A549 (cell line): ENCODE results near the gene ZKSCAN7. TPM values are rescaled to one million over a fixed set of nuclear protein-coding genes. Genes with fewer than 3 reads are reported as not detected.

Source experiments
- ATAC-seq, 2 experiments: fragments of 200-7000 bp in 1 of 2; fragments of >200 bp in 1 of 2; cut with Nextera tagmentation in 1 of 2; cut with Tn5 transposase in 1 of 2; 3 replicates each; pipeline versions ENCODE4 v1.8.0 to v1.9.1; 2018 to 2020; ENCODE audit warnings: mild to moderate bottlenecking in 1 of 2, moderate library complexity in 1 of 2
- CTCF ChIA-PET: fragments of 300-600 bp; sonication (Branson Sonifier 250); formaldehyde crosslinking; extraction: SDS; loops from one replicate; lab custom pipeline; 2021; ENCODE audit warnings: antibody characterized with exemption, inconsistent platforms; lab: Yijun Ruan, JAX
- POLR2A ChIA-PET: fragments of 350-600 bp; formaldehyde crosslinking; extraction: SDS; loops from one replicate; lab custom pipeline; 2021; ENCODE audit warnings: antibody characterized with exemption, inconsistent platforms; lab: Yijun Ruan, JAX
- DNase-seq, 2 experiments: peaks; one replicate each; pipeline versions ENCODE4 v3.0.0 to v3.0.0-alpha.2; 2011 to 2016; ENCODE audit warnings: low read depth in 1 of 2, low spot score in 1 of 2
- FAIRE-seq: peaks from 2 replicates; lab custom pipeline; 2011; peaks lifted over from hg19 to GRCh38; lab: Jason Lieb, UNC
- H3K27ac ChIP-seq, 2 experiments: fragments of >200 bp; sonication (Bioruptor Twin); formaldehyde crosslinking; 3 replicates each; pipeline ENCODE4 v1.5.1; 2016 to 2017
- H3K4me1 ChIP-seq: fragments of >200 bp; sonication (Bioruptor Twin); formaldehyde crosslinking; 3 replicates; pipeline ENCODE4 v1.6.1; 2016
- H3K4me2 ChIP-seq: fragments of >200 bp; sonication (Bioruptor Twin); formaldehyde crosslinking; 3 replicates; pipeline ENCODE4 v1.6.1; 2016
- H3K4me3 ChIP-seq: fragments of >200 bp; sonication (Bioruptor Twin); formaldehyde crosslinking; 3 replicates; pipeline ENCODE4 v1.5.1; 2016
- H3K9me3 ChIP-seq: fragments of >200 bp; sonication (Bioruptor Twin); formaldehyde crosslinking; 3 replicates; pipeline ENCODE4 v1.6.1; 2016
- BHLHE40 ChIP-seq: IDR thresholded peaks from 2 replicates; pipeline ENCODE4 v1.6.1; 2012; ENCODE audit warnings: low read depth, low read length, inconsistent platforms
- CHD2 ChIP-seq: fragments of 150-350 bp; IDR thresholded peaks from 2 replicates; pipeline ENCODE4 v1.6.1; 2014; ENCODE audit warnings: low read length; ENCODE audit not compliant: partially characterized antibody
- EHMT2 ChIP-seq: fragments of 200-600 bp; sonication (generic); IDR thresholded peaks from 2 replicates; pipeline ENCODE4 v1.6.1; 2016; ENCODE audit warnings: antibody characterized with exemption, low read depth, mild to moderate bottlenecking, moderate library complexity
- FOSB ChIP-seq: fragments of 250-450 bp; sonication (Bioruptor Pico); IDR thresholded peaks from 2 replicates; pipeline ENCODE4 v1.5.0; 2020; ENCODE audit warnings: mild to moderate bottlenecking, moderate library complexity
- HOXB13 ChIP-seq: fragments of 250-450 bp; sonication (Bioruptor Pico); IDR thresholded peaks from 2 replicates; pipeline ENCODE4 v1.5.0; 2020; ENCODE audit warnings: low read depth, mild to moderate bottlenecking, moderate library complexity
- JUN ChIP-seq, 2 experiments: fragments of >200 bp; sonication (Bioruptor Twin); formaldehyde crosslinking; IDR thresholded peaks; 2 replicates in 1 of 2; 3 replicates in 1 of 2; pipeline ENCODE4 v1.6.1; 2016 to 2017
- JUNB ChIP-seq: fragments of >200 bp; sonication (Bioruptor Twin); formaldehyde crosslinking; IDR thresholded peaks from 2 replicates; pipeline ENCODE4 v1.6.1; 2016
- MAZ ChIP-seq: fragments of 150-350 bp; IDR thresholded peaks from 2 replicates; pipeline ENCODE4 v1.6.1; 2014; ENCODE audit warnings: antibody characterized with exemption, low read depth, low read length, borderline replicate concordance
- NPAS2 ChIP-seq: fragments of 250-450 bp; sonication (Bioruptor Pico); IDR thresholded peaks from 2 replicates; pipeline ENCODE4 v1.8.0; 2022; ENCODE audit warnings: mild to moderate bottlenecking, moderate library complexity, borderline replicate concordance
- RAD21 ChIP-seq, 2 experiments: fragments of >200 bp in 1 of 2; sonication (Bioruptor Twin) in 1 of 2; formaldehyde crosslinking in 1 of 2; IDR thresholded peaks in 1 of 2; conservative IDR thresholded peaks in 1 of 2; 2 replicates in 1 of 2; 3 replicates in 1 of 2; pipeline ENCODE4 v1.6.1; 2012 to 2018; ENCODE audit warnings: inconsistent platforms in 1 of 2
- RFX5 ChIP-seq: fragments of 450-650 bp; IDR thresholded peaks from 2 replicates; pipeline ENCODE4 v1.7.1; 2014; ENCODE audit warnings: antibody characterized with exemption, mild to moderate bottlenecking, moderate library complexity
- SMC3 ChIP-seq: fragments of >200 bp; sonication (Bioruptor Twin); formaldehyde crosslinking; IDR thresholded peaks from 3 replicates; pipeline ENCODE4 v1.6.1; 2018; ENCODE audit warnings: inconsistent platforms
- ZC3H11A ChIP-seq: fragments of 450-650 bp; IDR thresholded peaks from 2 replicates; pipeline ENCODE4 v1.6.1; 2014; ENCODE audit warnings: antibody characterized with exemption, mild to moderate bottlenecking
- WGBS: methylation state at CpG from one replicate; pipeline ENCODE4 v1.1.6; 2017; ENCODE audit errors: missing lambda C conversion rate; 5-methylcytosine and 5-hydroxymethylcytosine counted together
- polyA plus RNA-seq, 4 experiments: library from polyadenylated mRNA; depleted of rRNA in 3 of 4; stranded (reverse); fragments of >200 nt; fragmentation: RNase III in 1 of 4; extraction: RNeasy Plus Mini Kit Qiagen cat#74134 plus additional on column Dnase treatment in 1 of 4; gene quantifications; 2 replicates in 3 of 4; 3 replicates in 1 of 4; pipeline ENCODE4 v1.2.3, GENCODE V29; 2011 to 2017
- TF ChIP-seq, protein P1 (sequence below): IDR thresholded peaks from 2 replicates; pipeline ENCODE4 v1.6.1; 2012; ENCODE audit warnings: low read depth, borderline replicate concordance
- TF ChIP-seq, protein P2 (sequence below): fragments of >200 bp; sonication (Bioruptor Twin); formaldehyde crosslinking; IDR thresholded peaks from 3 replicates; pipeline ENCODE4 v1.5.1; 2016

ZKSCAN7 gene
- polyA plus RNA-seq, 2 of the 4 experiments (the other 2 are of a cell fraction), result not detected

DNA sequence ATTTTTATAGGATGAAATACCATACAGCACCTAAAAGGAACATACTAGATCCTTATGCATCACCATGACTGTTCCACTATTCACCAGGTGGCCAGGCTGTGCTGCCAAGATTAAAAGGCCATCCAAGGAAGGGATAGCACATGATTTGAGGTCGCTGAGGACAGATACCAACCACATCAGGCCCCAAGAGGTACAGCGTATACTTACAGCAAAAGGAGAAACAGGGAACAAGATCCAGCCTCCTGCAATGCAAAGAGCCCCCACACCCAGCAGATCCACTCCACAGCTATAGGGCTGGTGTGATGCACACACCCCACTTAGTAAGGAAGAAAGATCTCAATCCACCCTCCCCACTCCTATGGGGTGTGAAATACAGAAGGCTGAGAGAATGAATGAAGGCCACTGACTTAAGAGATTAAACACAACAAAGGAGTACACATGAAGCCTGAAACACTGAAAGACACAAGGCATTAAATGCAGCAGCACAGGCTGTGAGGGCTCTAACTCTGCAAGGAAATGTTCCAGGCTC, 45.5 kb upstream of the ZKSCAN7 start:
- DNase-seq (peak in 1 of 2 experiments; percentile 3), ATAC-seq (peak; percentile 21 to 49; a peak in 4 of 6 replicates), FAIRE-seq (no peak)
- ChIA-PET POLR2A (no interaction called here), CTCF (no interaction called here)
- H3K27ac ChIP-seq, result peak overlapping the region in 1 of 2 experiments; percentile 98; a peak in 2 of 6 replicates
- peaks cover 26% of the 10 kb centered on the region; the same call in 2 of the 3 replicates for H3K9me3 ChIP-seq
- H3K4me3 ChIP-seq, result peak overlapping the region; percentile 95
- TF ChIP-seq FOSB (CRISPR knock-in tag) (no peak), SMC3 (no peak), MAZ (no peak), RFX5 (no peak), NPAS2 (no peak)
- 53% methylated on average over 2 of the region's 2 CpGs for WGBS
- 0 out of 3 replicates have a peak, but pooled peaks cover 3% of the 10 kb centered on the region for H3K4me1 ChIP-seq
- peak overlapping the region; percentile 70 for H3K4me2 ChIP-seq

DNA sequence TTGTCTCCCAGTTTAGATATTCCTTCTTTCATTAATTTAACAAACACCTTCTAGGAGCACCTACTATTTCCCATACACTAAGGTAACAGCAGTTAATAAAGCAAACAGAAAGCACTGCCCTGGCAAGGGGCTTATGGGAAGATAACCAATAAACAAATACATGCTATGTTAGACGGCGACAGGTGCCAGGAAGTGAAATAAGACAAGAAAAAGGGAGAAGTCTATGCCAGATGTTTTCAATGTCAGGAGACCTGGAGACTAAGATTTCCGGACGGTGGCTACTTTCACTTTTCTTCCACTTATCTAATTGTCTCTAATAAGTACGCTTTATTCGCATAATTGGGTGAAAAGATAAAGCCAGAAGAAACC, 45.0 kb upstream of the ZKSCAN7 start:
- CTCF ChIA-PET, result no interaction called here
- TF ChIP-seq ZC3H11A, result no peak
- Histone ChIP-seq H3K4me3 (peak overlapping the region; percentile 95), H3K4me1 (0 out of 3 replicates have a peak, but pooled peaks cover 3% of the 10 kb centered on the region), H3K27ac (peak overlapping the region; percentile 90 to 98), H3K4me2 (peak overlapping the region; percentile 70), H3K9me3 (peaks cover 26% of the 10 kb centered on the region; the same call in 2 of the 3 replicates)
- peak in 1 of 2 experiments; percentile 28; a peak in 3 of 6 replicates for ATAC-seq
- WGBS, result 0% methylated on average over 6 of the region's 6 CpGs
- FAIRE-seq, result no peak
- POLR2A ChIA-PET, result interaction anchor here (1.0 to 1.5 kb wide), 8 partner anchors 14 to 466 kb away, joined by 3 to 18 read pairs (median 4); partner anchors contain the start of genes EXOSC7, TCAIM, ZDHHC3 and ZNF197
- DNase-seq, result peak; percentile 5 to 12

DNA sequence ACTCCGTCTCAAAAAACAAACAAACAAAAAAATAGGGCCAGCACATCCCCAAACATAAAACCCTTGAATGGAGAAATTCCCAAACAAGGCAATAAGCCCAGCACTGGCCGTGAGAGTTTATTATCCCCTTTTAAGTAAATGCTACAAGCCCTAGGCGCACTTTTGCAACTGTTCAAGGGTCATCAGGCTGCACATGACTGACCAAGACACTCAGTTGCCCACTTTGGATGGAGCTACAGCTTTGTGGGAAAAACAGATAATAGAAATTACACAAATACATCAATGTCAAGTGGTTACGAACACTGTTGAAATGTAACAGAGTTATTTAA, 43.8 kb upstream of the ZKSCAN7 start:
- TF ChIP-seq BHLHE40, result no peak
- no peak for TF ChIP-seq RAD21 (conservative IDR thresholded peaks at IDR 0.05 in 1 of 2, IDR thresholded peaks at IDR 0.05 in 1 of 2)
- TF ChIP-seq, protein P1, sequence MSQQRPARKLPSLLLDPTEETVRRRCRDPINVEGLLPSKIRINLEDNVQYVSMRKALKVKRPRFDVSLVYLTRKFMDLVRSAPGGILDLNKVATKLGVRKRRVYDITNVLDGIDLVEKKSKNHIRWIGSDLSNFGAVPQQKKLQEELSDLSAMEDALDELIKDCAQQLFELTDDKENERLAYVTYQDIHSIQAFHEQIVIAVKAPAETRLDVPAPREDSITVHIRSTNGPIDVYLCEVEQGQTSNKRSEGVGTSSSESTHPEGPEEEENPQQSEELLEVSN, result no peak
- TF ChIP-seq, all 56 proteins: peak for 0
- Histone ChIP-seq H3K9me3 (peaks cover 19% of the 10 kb centered on the region; the same call in 1 of the 3 replicates), H3K4me3 (peak overlapping the region; percentile 95), H3K4me1 (0 out of 3 replicates have a peak, but pooled peaks cover 3% of the 10 kb centered on the region), H3K27ac (peak overlapping the region; percentile 90 to 98), H3K4me2 (peak overlapping the region; percentile 92)
- DNase-seq (no peak), FAIRE-seq (no peak), ATAC-seq (0 out of 6 replicates have a peak, but pooled peaks of 1 of the 2 experiments have one; percentile 11)
- 43% methylated on average over 4 of the region's 4 CpGs for WGBS
- ChIA-PET CTCF (no interaction called here), POLR2A (interaction anchor here (0.6 to 1.5 kb wide), 8 partner anchors 15 to 385 kb away, joined by 3 to 18 read pairs (median 5); partner anchors contain the start of genes KIAA1143, KIF15, ZNF197 and ZNF445)

DNA sequence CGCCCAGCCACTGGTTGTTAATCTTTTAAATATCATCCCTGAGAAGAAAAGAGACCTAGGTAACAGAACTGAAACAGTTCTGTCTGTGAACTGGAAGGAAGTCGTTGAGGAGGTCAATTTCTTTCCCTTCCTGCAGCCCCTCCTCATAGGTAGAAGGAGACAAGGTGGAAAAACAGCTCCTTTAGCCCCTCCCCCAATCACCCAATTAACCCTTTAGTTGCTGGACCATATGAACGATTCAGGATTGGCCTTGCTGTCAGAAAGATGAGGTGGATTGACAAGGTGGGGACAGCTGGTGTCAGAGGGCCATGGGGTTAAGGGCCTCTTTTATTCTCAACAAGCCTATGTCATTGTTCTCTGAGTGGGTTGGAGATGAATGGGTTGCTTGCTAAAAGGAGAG, 41.5 kb upstream of the ZKSCAN7 start:
- Histone ChIP-seq H3K4me1 (0 out of 3 replicates have a peak, but pooled peaks cover 3% of the 10 kb centered on the region), H3K27ac (no peak overlapping the region)
- TF ChIP-seq, protein P2, sequence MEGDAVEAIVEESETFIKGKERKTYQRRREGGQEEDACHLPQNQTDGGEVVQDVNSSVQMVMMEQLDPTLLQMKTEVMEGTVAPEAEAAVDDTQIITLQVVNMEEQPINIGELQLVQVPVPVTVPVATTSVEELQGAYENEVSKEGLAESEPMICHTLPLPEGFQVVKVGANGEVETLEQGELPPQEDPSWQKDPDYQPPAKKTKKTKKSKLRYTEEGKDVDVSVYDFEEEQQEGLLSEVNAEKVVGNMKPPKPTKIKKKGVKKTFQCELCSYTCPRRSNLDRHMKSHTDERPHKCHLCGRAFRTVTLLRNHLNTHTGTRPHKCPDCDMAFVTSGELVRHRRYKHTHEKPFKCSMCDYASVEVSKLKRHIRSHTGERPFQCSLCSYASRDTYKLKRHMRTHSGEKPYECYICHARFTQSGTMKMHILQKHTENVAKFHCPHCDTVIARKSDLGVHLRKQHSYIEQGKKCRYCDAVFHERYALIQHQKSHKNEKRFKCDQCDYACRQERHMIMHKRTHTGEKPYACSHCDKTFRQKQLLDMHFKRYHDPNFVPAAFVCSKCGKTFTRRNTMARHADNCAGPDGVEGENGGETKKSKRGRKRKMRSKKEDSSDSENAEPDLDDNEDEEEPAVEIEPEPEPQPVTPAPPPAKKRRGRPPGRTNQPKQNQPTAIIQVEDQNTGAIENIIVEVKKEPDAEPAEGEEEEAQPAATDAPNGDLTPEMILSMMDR, result no peak
- no peak for TF ChIP-seq HOXB13 (CRISPR knock-in tag)
- no peak for TF ChIP-seq EHMT2
- no peak for TF ChIP-seq JUNB
- TF ChIP-seq FOSB (CRISPR knock-in tag), result no peak
- TF ChIP-seq CHD2, result no peak
- no peak for TF ChIP-seq JUN (IDR thresholded peaks at IDR 0.05)
- TF ChIP-seq, all 56 proteins: peak for 0
- Histone ChIP-seq H3K9me3 (0 out of 3 replicates have a peak, but pooled peaks cover 2% of the 10 kb centered on the region), H3K4me3 (no peak overlapping the region), H3K4me2 (no peak overlapping the region)
- FAIRE-seq (no peak), ATAC-seq (no peak), DNase-seq (no peak)
- 37% methylated on average over 3 of the region's 3 CpGs for WGBS
- ChIA-PET POLR2A (no interaction called here), CTCF (no interaction called here)
